Endothelial cell of umbilical vein (primary cell): ENCODE data around the gene LPCAT3.

Source experiments
- CTCF ChIP-seq, 2 donors: IDR thresholded peaks; 1 replicate in 1 of 2; 2 replicates in 1 of 2; pipeline ENCODE4 v1.5.1; 2011; ENCODE audit warnings: low read length in 2 of 2, mild to moderate bottlenecking in 2 of 2, moderate library complexity in 2 of 2, control low read depth in 1 of 2, inconsistent platforms in 1 of 2, low read depth in 1 of 2; ENCODE audit not compliant: insufficient read depth in 1 of 2; ENCODE audit errors: extremely low read depth in 1 of 2
- EZH2 ChIP-seq: IDR thresholded peaks from 2 replicates; pipeline ENCODE4 v1.6.1; 2012; ENCODE audit warnings: borderline replicate concordance, low read depth, mild to moderate bottlenecking, moderate library complexity, low read length, inconsistent platforms; ENCODE audit not compliant: severe bottlenecking
- FOS ChIP-seq: IDR thresholded peaks from 2 replicates; pipeline ENCODE4 v1.6.1; 2011; ENCODE audit warnings: mild to moderate bottlenecking, low read length, moderate library complexity, borderline replicate concordance; ENCODE audit not compliant: insufficient read depth
- GATA2 ChIP-seq: IDR thresholded peaks from 2 replicates; pipeline ENCODE4 v1.7.0; 2011; ENCODE audit warnings: low read depth, mild to moderate bottlenecking, moderate library complexity, mixed read lengths, low read length; ENCODE audit not compliant: insufficient read length, insufficient read depth
- MYC ChIP-seq: IDR thresholded peaks from one replicate; pipeline ENCODE4 v1.6.1; 2011; ENCODE audit warnings: mild to moderate bottlenecking, low read depth, low read length
- POLR2A ChIP-seq: IDR thresholded peaks from 2 replicates; pipeline ENCODE4 v1.6.1; 2012; ENCODE audit warnings: low read depth, mild to moderate bottlenecking, control low read depth, low read length
- POLR2AphosphoS5 ChIP-seq: IDR thresholded peaks from 2 replicates; pipeline ENCODE4 v1.6.1; 2012; ENCODE audit warnings: low read depth, mild to moderate bottlenecking, control low read depth, low read length, moderate library complexity; ENCODE audit not compliant: insufficient read depth
- TF ChIP-seq, protein P1 (sequence below): IDR thresholded peaks from 2 replicates; pipeline ENCODE4 v1.6.1; 2011; ENCODE audit not compliant: insufficient read depth, insufficient read length

- TF ChIP-seq CTCF (IDR thresholded peaks at IDR 0.05; ENCODE audit: extremely low read depth in 1 of 2, insufficient read depth in 1 of 2, low read depth in 1 of 2, low read length in 2 of 2) (no peak), POLR2AphosphoS5 (no peak), POLR2A (no peak), EZH2 (no peak), GATA2 (no peak), MYC (no peak), FOS (no peak)
- TF ChIP-seq, protein P1, sequence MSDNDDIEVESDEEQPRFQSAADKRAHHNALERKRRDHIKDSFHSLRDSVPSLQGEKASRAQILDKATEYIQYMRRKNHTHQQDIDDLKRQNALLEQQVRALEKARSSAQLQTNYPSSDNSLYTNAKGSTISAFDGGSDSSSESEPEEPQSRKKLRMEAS = no peak
Observed at GRCh38 chr12:6936194-6936635, 82.1 kb downstream of the LPCAT3 start.
